H9 (cell line): ENCODE results near the gene PBX1. TPM values are rescaled to one million over a fixed set of nuclear protein-coding genes. Genes with fewer than 3 reads are reported as not detected.
A peak's percentile ranks its signal among the peaks of the same experiment; 100 is the strongest.

Experiments
- DNase-seq: peaks from one replicate; pipeline ENCODE4 v3.0.0-alpha.2; 2017
- H2AFZ ChIP-seq: one replicate; pipeline ENCODE4 v1.6.1; 2013; ENCODE audit warnings: mild to moderate bottlenecking, low read length, control low read depth, moderate library complexity
- H2AK5ac ChIP-seq: 2 replicates; pipeline ENCODE4 v1.6.1; 2013; ENCODE audit warnings: low read length, control low read depth, mixed read lengths; ENCODE audit not compliant: insufficient read length
- H2BK120ac ChIP-seq: one replicate; pipeline ENCODE4 v1.6.1; 2013; ENCODE audit warnings: low read depth, mild to moderate bottlenecking, low read length, control low read depth, inconsistent platforms; ENCODE audit not compliant: poor library complexity, severe bottlenecking
- H2BK12ac ChIP-seq: 2 replicates; pipeline ENCODE4 v1.6.1; 2013; ENCODE audit warnings: low read length, control low read depth, mixed read lengths, low read depth; ENCODE audit not compliant: insufficient read length
- H2BK15ac ChIP-seq: 2 replicates; pipeline ENCODE4 v1.6.1; 2013; ENCODE audit warnings: low read depth, low read length, control low read depth
- H2BK20ac ChIP-seq: one replicate; pipeline ENCODE4 v1.6.1; 2013; ENCODE audit warnings: low read depth, mild to moderate bottlenecking, low read length, control low read depth, inconsistent platforms; ENCODE audit not compliant: poor library complexity, severe bottlenecking
- H2BK5ac ChIP-seq: 2 replicates; pipeline ENCODE4 v1.6.1; 2013; ENCODE audit warnings: low read length, control low read depth, mixed read lengths; ENCODE audit not compliant: insufficient read length
- H3K14ac ChIP-seq: 2 replicates; pipeline ENCODE4 v1.6.1; 2013; ENCODE audit warnings: low read length, control low read depth; ENCODE audit not compliant: insufficient read depth
- H3K18ac ChIP-seq: 2 replicates; pipeline ENCODE4 v1.6.1; 2013; ENCODE audit warnings: low read depth, mild to moderate bottlenecking, mixed read lengths, low read length, control low read depth; ENCODE audit not compliant: insufficient read length
- H3K23ac ChIP-seq: 2 replicates; pipeline ENCODE4 v1.6.1; 2013; ENCODE audit warnings: low read length, control low read depth, mixed read lengths, low read depth; ENCODE audit not compliant: insufficient read length
- H3K23me2 ChIP-seq: 2 replicates; pipeline ENCODE4 v1.6.1; 2013; ENCODE audit warnings: low read depth, mild to moderate bottlenecking, mixed read lengths, low read length, control low read depth; ENCODE audit not compliant: insufficient read length, poor library complexity, severe bottlenecking
- H3K27ac ChIP-seq: 2 replicates; pipeline ENCODE4 v1.5.1; 2013; ENCODE audit warnings: low read length, control low read depth, mixed read lengths, low read depth; ENCODE audit not compliant: insufficient read length
- H3K27me3 ChIP-seq: 2 replicates; pipeline ENCODE4 v1.6.1; 2013; ENCODE audit warnings: low read length, control low read depth, inconsistent platforms; ENCODE audit not compliant: insufficient read depth
- H3K4ac ChIP-seq: 2 replicates; pipeline ENCODE4 v1.6.1; 2013; ENCODE audit warnings: low read depth, mild to moderate bottlenecking, control low read depth, inconsistent platforms, low read length, moderate library complexity
- H3K4me1 ChIP-seq: 2 replicates; pipeline ENCODE4 v1.6.1; 2013; ENCODE audit warnings: low read length, control low read depth, inconsistent platforms; ENCODE audit not compliant: insufficient read depth
- H3K4me2 ChIP-seq: 2 replicates; pipeline ENCODE4 v1.6.1; 2013; ENCODE audit warnings: low read length, control low read depth, mixed read lengths; ENCODE audit not compliant: insufficient read length, insufficient read depth
- H3K56ac ChIP-seq: 2 replicates; pipeline ENCODE4 v1.6.1; 2013; ENCODE audit warnings: low read depth, mild to moderate bottlenecking, mixed read lengths, low read length, control low read depth; ENCODE audit not compliant: insufficient read length
- H3K79me1 ChIP-seq: 2 replicates; pipeline ENCODE4 v1.6.1; 2013; ENCODE audit warnings: low read depth, mild to moderate bottlenecking, moderate library complexity, low read length, control low read depth, inconsistent platforms; ENCODE audit not compliant: insufficient read depth, poor library complexity, severe bottlenecking
- H3K79me2 ChIP-seq: 2 replicates; pipeline ENCODE4 v1.6.1; 2013; ENCODE audit warnings: low read length, control low read depth, inconsistent platforms; ENCODE audit not compliant: insufficient read depth
- H3K9ac ChIP-seq: 2 replicates; pipeline ENCODE4 v1.6.1; 2013; ENCODE audit warnings: low read length, control low read depth, mixed read lengths; ENCODE audit not compliant: insufficient read length; ENCODE audit errors: extremely low read depth
- H3K9me3 ChIP-seq: one replicate; pipeline ENCODE4 v1.6.1; 2013; ENCODE audit warnings: low read depth, low read length, inconsistent platforms; ENCODE audit not compliant: control insufficient read depth
- H3T11ph ChIP-seq: one replicate; pipeline ENCODE4 v1.6.1; 2013; ENCODE audit warnings: mild to moderate bottlenecking, low read length, control low read depth, inconsistent platforms
- H4K20me1 ChIP-seq: one replicate; pipeline ENCODE4 v1.6.1; 2013; ENCODE audit not compliant: control insufficient read depth, insufficient read length, insufficient read depth
- H4K5ac ChIP-seq: 2 replicates; pipeline ENCODE4 v1.6.1; 2013; ENCODE audit warnings: low read depth, mild to moderate bottlenecking, mixed read lengths, low read length, control low read depth; ENCODE audit not compliant: insufficient read length
- H4K8ac ChIP-seq: replicated peaks from 2 replicates; pipeline ENCODE4 v1.6.1; 2013; ENCODE audit warnings: low read length, control low read depth, mixed read lengths, low read depth; ENCODE audit not compliant: insufficient read length
- H4K91ac ChIP-seq: 2 replicates; pipeline ENCODE4 v1.6.1; 2013; ENCODE audit warnings: low read depth, mild to moderate bottlenecking, moderate library complexity, mixed read lengths, low read length, control low read depth; ENCODE audit not compliant: insufficient read length
- H3K27ac Mint-ChIP-seq, 3 experiments: 2 replicates in 2 of 3; 3 replicates in 1 of 3; pipeline ENCODE4 v1.8.0; 2020 to 2021; ENCODE audit warnings: mixed read lengths in 3 of 3, mild to moderate bottlenecking in 1 of 3, moderate library complexity in 1 of 3
- H3K27me3 Mint-ChIP-seq: 2 replicates; pipeline ENCODE4 v1.8.0; 2021; ENCODE audit warnings: low read depth, mild to moderate bottlenecking, moderate library complexity, mixed read lengths
- H3K36me3 Mint-ChIP-seq, 3 experiments: 2 replicates in 2 of 3; 3 replicates in 1 of 3; pipeline ENCODE4 v1.8.0; 2020 to 2021; ENCODE audit warnings: low read depth in 3 of 3, mixed read lengths in 3 of 3; ENCODE audit not compliant: insufficient read depth in 1 of 3
- H3K4me1 Mint-ChIP-seq, 2 experiments: 2 replicates each; pipeline ENCODE4 v1.8.0; 2020; ENCODE audit warnings: mixed read lengths in 2 of 2
- H3K4me3 Mint-ChIP-seq, 2 experiments: 2 replicates in 1 of 2; 3 replicates in 1 of 2; pipeline ENCODE4 v1.8.0; 2020 to 2021; ENCODE audit warnings: mild to moderate bottlenecking in 2 of 2, mixed read lengths in 2 of 2, moderate library complexity in 1 of 2
- H3K9me3 Mint-ChIP-seq, 2 experiments: 2 replicates in 1 of 2; 3 replicates in 1 of 2; pipeline ENCODE4 v1.8.0; 2020; ENCODE audit warnings: mild to moderate bottlenecking in 2 of 2, mixed read lengths in 2 of 2, moderate library complexity in 1 of 2
- CTCF ChIP-seq: fragments of 200-600 bp; sonication (generic); conservative IDR thresholded peaks from 3 replicates; pipeline ENCODE4 v1.8.0; 2021; ENCODE audit warnings: antibody characterized with exemption, mild to moderate bottlenecking
- WGBS: extraction: QIAGEN DNeasy Blood & Tissue Kit; methylation state at CpG from one replicate; pipeline ENCODE4 v1.1.7; 2013; ENCODE audit warnings: missing lambda C conversion rate, low lambda C conversion rate, mixed read lengths; ENCODE audit not compliant: insufficient read length; ENCODE audit errors: extremely low coverage; 5-methylcytosine and 5-hydroxymethylcytosine counted together
- total RNA-seq: library from RNA; stranded (reverse); gene quantifications from 2 replicates; pipeline ENCODE4 v1.2.1, GENCODE V29; 2021

The PBX1 gene
- total RNA-seq, 1 experiment from 2014 or later, result 142 TPM

GRCh38 chr1:164703463-164703862 lies 144.5 kb downstream of the PBX1 start:
- H3K9ac ChIP-seq, result no peak overlapping the region
- H3K56ac ChIP-seq, result no peak overlapping the region
- peaks cover 8% of the 10 kb centered on the region for H3K79me1 ChIP-seq
- TF ChIP-seq CTCF, result 0 out of 3 replicates have a peak, but pooled peaks have one; percentile 24
- H3K23me2 ChIP-seq, result no peaks in the 10 kb centered on the region
- Mint-ChIP-seq H3K4me3 (no peak overlapping the region), H3K27me3 (no peaks in the 10 kb centered on the region), H3K36me3 (no peaks in the 10 kb centered on the region), H3K27ac (peak overlapping the region in 2 of 3 experiments; percentile 31 to 53; a peak in 2 of 7 replicates), H3K9me3 (no peaks in the 10 kb centered on the region), H3K4me1 (peaks cover 56 to 68% of the 10 kb centered on the region in 2 experiments)
- no peak overlapping the region for H2BK20ac ChIP-seq
- H3T11ph ChIP-seq, result no peak overlapping the region
- no peak overlapping the region for H3K14ac ChIP-seq
- no peak overlapping the region for H3K4me2 ChIP-seq
- H2BK12ac ChIP-seq, result no peak overlapping the region
- H4K5ac ChIP-seq, result no peak overlapping the region
- no peak overlapping the region for H2AFZ ChIP-seq
- H2BK5ac ChIP-seq, result no peak overlapping the region
- H3K79me2 ChIP-seq, result peaks cover 10% of the 10 kb centered on the region; the same call in 1 of the 2 replicates
- no peak overlapping the region for H3K27ac ChIP-seq
- no peak for DNase-seq
- H3K18ac ChIP-seq, result no peak overlapping the region
- no peak overlapping the region for H2BK15ac ChIP-seq
- H4K91ac ChIP-seq, result no peak overlapping the region
- H3K4ac ChIP-seq, result no peak overlapping the region
- no peaks in the 10 kb centered on the region for H3K9me3 ChIP-seq
- peaks cover 17% of the 10 kb centered on the region for H3K4me1 ChIP-seq
- H2AK5ac ChIP-seq, result no peak overlapping the region
- H2BK120ac ChIP-seq, result no peak overlapping the region
- H4K20me1 ChIP-seq, result no peaks in the 10 kb centered on the region
- WGBS, result no CpG with 5 or more reads among the region's 7 CpGs
- H3K27me3 ChIP-seq, result no peaks in the 10 kb centered on the region
- no peak overlapping the region for H3K23ac ChIP-seq
- H4K8ac ChIP-seq, result no peak overlapping the region
